H9 (cell line): ENCODE data around the gene MCAT. TPM values are rescaled to one million over a fixed set of nuclear protein-coding genes. Genes with fewer than 3 reads are reported as not detected.

ENCODE experiments used
- DNase-seq: peaks from one replicate; pipeline ENCODE4 v3.0.0-alpha.2; 2017
- H2AFZ ChIP-seq: one replicate; pipeline ENCODE4 v1.6.1; 2013; ENCODE audit warnings: mild to moderate bottlenecking, low read length, control low read depth, moderate library complexity
- H2AK5ac ChIP-seq: 2 replicates; pipeline ENCODE4 v1.6.1; 2013; ENCODE audit warnings: low read length, control low read depth, mixed read lengths; ENCODE audit not compliant: insufficient read length
- H2BK120ac ChIP-seq: one replicate; pipeline ENCODE4 v1.6.1; 2013; ENCODE audit warnings: low read depth, mild to moderate bottlenecking, low read length, control low read depth, inconsistent platforms; ENCODE audit not compliant: poor library complexity, severe bottlenecking
- H2BK12ac ChIP-seq: 2 replicates; pipeline ENCODE4 v1.6.1; 2013; ENCODE audit warnings: low read length, control low read depth, mixed read lengths, low read depth; ENCODE audit not compliant: insufficient read length
- H2BK15ac ChIP-seq: 2 replicates; pipeline ENCODE4 v1.6.1; 2013; ENCODE audit warnings: low read depth, low read length, control low read depth
- H2BK20ac ChIP-seq: one replicate; pipeline ENCODE4 v1.6.1; 2013; ENCODE audit warnings: low read depth, mild to moderate bottlenecking, low read length, control low read depth, inconsistent platforms; ENCODE audit not compliant: poor library complexity, severe bottlenecking
- H2BK5ac ChIP-seq: 2 replicates; pipeline ENCODE4 v1.6.1; 2013; ENCODE audit warnings: low read length, control low read depth, mixed read lengths; ENCODE audit not compliant: insufficient read length
- H3K14ac ChIP-seq: 2 replicates; pipeline ENCODE4 v1.6.1; 2013; ENCODE audit warnings: low read length, control low read depth; ENCODE audit not compliant: insufficient read depth
- H3K18ac ChIP-seq: 2 replicates; pipeline ENCODE4 v1.6.1; 2013; ENCODE audit warnings: low read depth, mild to moderate bottlenecking, mixed read lengths, low read length, control low read depth; ENCODE audit not compliant: insufficient read length
- H3K23ac ChIP-seq: 2 replicates; pipeline ENCODE4 v1.6.1; 2013; ENCODE audit warnings: low read length, control low read depth, mixed read lengths, low read depth; ENCODE audit not compliant: insufficient read length
- H3K23me2 ChIP-seq: 2 replicates; pipeline ENCODE4 v1.6.1; 2013; ENCODE audit warnings: low read depth, mild to moderate bottlenecking, mixed read lengths, low read length, control low read depth; ENCODE audit not compliant: insufficient read length, poor library complexity, severe bottlenecking
- H3K27ac ChIP-seq: 2 replicates; pipeline ENCODE4 v1.5.1; 2013; ENCODE audit warnings: low read length, control low read depth, mixed read lengths, low read depth; ENCODE audit not compliant: insufficient read length
- H3K27me3 ChIP-seq: 2 replicates; pipeline ENCODE4 v1.6.1; 2013; ENCODE audit warnings: low read length, control low read depth, inconsistent platforms; ENCODE audit not compliant: insufficient read depth
- H3K4ac ChIP-seq: 2 replicates; pipeline ENCODE4 v1.6.1; 2013; ENCODE audit warnings: low read depth, mild to moderate bottlenecking, control low read depth, inconsistent platforms, low read length, moderate library complexity
- H3K4me1 ChIP-seq: 2 replicates; pipeline ENCODE4 v1.6.1; 2013; ENCODE audit warnings: low read length, control low read depth, inconsistent platforms; ENCODE audit not compliant: insufficient read depth
- H3K4me2 ChIP-seq: 2 replicates; pipeline ENCODE4 v1.6.1; 2013; ENCODE audit warnings: low read length, control low read depth, mixed read lengths; ENCODE audit not compliant: insufficient read length, insufficient read depth
- H3K56ac ChIP-seq: 2 replicates; pipeline ENCODE4 v1.6.1; 2013; ENCODE audit warnings: low read depth, mild to moderate bottlenecking, mixed read lengths, low read length, control low read depth; ENCODE audit not compliant: insufficient read length
- H3K79me1 ChIP-seq: 2 replicates; pipeline ENCODE4 v1.6.1; 2013; ENCODE audit warnings: low read depth, mild to moderate bottlenecking, moderate library complexity, low read length, control low read depth, inconsistent platforms; ENCODE audit not compliant: insufficient read depth, poor library complexity, severe bottlenecking
- H3K79me2 ChIP-seq: 2 replicates; pipeline ENCODE4 v1.6.1; 2013; ENCODE audit warnings: low read length, control low read depth, inconsistent platforms; ENCODE audit not compliant: insufficient read depth
- H3K9ac ChIP-seq: 2 replicates; pipeline ENCODE4 v1.6.1; 2013; ENCODE audit warnings: low read length, control low read depth, mixed read lengths; ENCODE audit not compliant: insufficient read length; ENCODE audit errors: extremely low read depth
- H3K9me3 ChIP-seq: one replicate; pipeline ENCODE4 v1.6.1; 2013; ENCODE audit warnings: low read depth, low read length, inconsistent platforms; ENCODE audit not compliant: control insufficient read depth
- H3T11ph ChIP-seq: one replicate; pipeline ENCODE4 v1.6.1; 2013; ENCODE audit warnings: mild to moderate bottlenecking, low read length, control low read depth, inconsistent platforms
- H4K20me1 ChIP-seq: one replicate; pipeline ENCODE4 v1.6.1; 2013; ENCODE audit not compliant: control insufficient read depth, insufficient read length, insufficient read depth
- H4K5ac ChIP-seq: 2 replicates; pipeline ENCODE4 v1.6.1; 2013; ENCODE audit warnings: low read depth, mild to moderate bottlenecking, mixed read lengths, low read length, control low read depth; ENCODE audit not compliant: insufficient read length
- H4K8ac ChIP-seq: replicated peaks from 2 replicates; pipeline ENCODE4 v1.6.1; 2013; ENCODE audit warnings: low read length, control low read depth, mixed read lengths, low read depth; ENCODE audit not compliant: insufficient read length
- H4K91ac ChIP-seq: 2 replicates; pipeline ENCODE4 v1.6.1; 2013; ENCODE audit warnings: low read depth, mild to moderate bottlenecking, moderate library complexity, mixed read lengths, low read length, control low read depth; ENCODE audit not compliant: insufficient read length
- H3K27ac Mint-ChIP-seq, 3 experiments: 2 replicates in 2 of 3; 3 replicates in 1 of 3; pipeline ENCODE4 v1.8.0; 2020 to 2021; ENCODE audit warnings: mixed read lengths in 3 of 3, mild to moderate bottlenecking in 1 of 3, moderate library complexity in 1 of 3
- H3K27me3 Mint-ChIP-seq: 2 replicates; pipeline ENCODE4 v1.8.0; 2021; ENCODE audit warnings: low read depth, mild to moderate bottlenecking, moderate library complexity, mixed read lengths
- H3K36me3 Mint-ChIP-seq, 3 experiments: 2 replicates in 2 of 3; 3 replicates in 1 of 3; pipeline ENCODE4 v1.8.0; 2020 to 2021; ENCODE audit warnings: low read depth in 3 of 3, mixed read lengths in 3 of 3; ENCODE audit not compliant: insufficient read depth in 1 of 3
- H3K4me1 Mint-ChIP-seq, 2 experiments: 2 replicates each; pipeline ENCODE4 v1.8.0; 2020; ENCODE audit warnings: mixed read lengths in 2 of 2
- H3K4me3 Mint-ChIP-seq, 2 experiments: 2 replicates in 1 of 2; 3 replicates in 1 of 2; pipeline ENCODE4 v1.8.0; 2020 to 2021; ENCODE audit warnings: mild to moderate bottlenecking in 2 of 2, mixed read lengths in 2 of 2, moderate library complexity in 1 of 2
- H3K9me3 Mint-ChIP-seq, 2 experiments: 2 replicates in 1 of 2; 3 replicates in 1 of 2; pipeline ENCODE4 v1.8.0; 2020; ENCODE audit warnings: mild to moderate bottlenecking in 2 of 2, mixed read lengths in 2 of 2, moderate library complexity in 1 of 2
- CTCF ChIP-seq: fragments of 200-600 bp; sonication (generic); conservative IDR thresholded peaks from 3 replicates; pipeline ENCODE4 v1.8.0; 2021; ENCODE audit warnings: antibody characterized with exemption, mild to moderate bottlenecking
- WGBS: extraction: QIAGEN DNeasy Blood & Tissue Kit; methylation state at CpG from one replicate; pipeline ENCODE4 v1.1.7; 2013; ENCODE audit warnings: missing lambda C conversion rate, low lambda C conversion rate, mixed read lengths; ENCODE audit not compliant: insufficient read length; ENCODE audit errors: extremely low coverage; 5-methylcytosine and 5-hydroxymethylcytosine counted together
- total RNA-seq: library from RNA; stranded (reverse); gene quantifications from 2 replicates; pipeline ENCODE4 v1.2.1, GENCODE V29; 2021

The MCAT gene
- total RNA-seq, 1 experiment from 2014 or later = 20.3 TPM

GRCh38 chr22:43180670-43181069, 37.5 kb upstream of the MCAT start:
- no peak overlapping the region for H2BK12ac ChIP-seq
- H2AFZ ChIP-seq = no peak overlapping the region
- no peak overlapping the region for H3K56ac ChIP-seq
- no peak overlapping the region for H2BK5ac ChIP-seq
- H4K5ac ChIP-seq = no peak overlapping the region
- no peak overlapping the region for H2BK15ac ChIP-seq
- no peak overlapping the region for H3K4ac ChIP-seq
- no peak overlapping the region for H2BK20ac ChIP-seq
- no peak overlapping the region for H3T11ph ChIP-seq
- peaks cover 5% of the 10 kb centered on the region for H3K79me2 ChIP-seq
- H4K91ac ChIP-seq = no peak overlapping the region
- H3K27me3 Mint-ChIP-seq = no peaks in the 10 kb centered on the region
- no peak overlapping the region for H3K27ac ChIP-seq
- H3K23me2 ChIP-seq = peaks cover under 1% of the 10 kb centered on the region
- H3K4me1 ChIP-seq = peaks cover 2% of the 10 kb centered on the region; the same call in 1 of the 2 replicates
- H3K36me3 Mint-ChIP-seq = peaks cover 34 to 63% (median 56%) of the 10 kb centered on the region in 3 experiments
- H3K79me1 ChIP-seq = no peaks in the 10 kb centered on the region
- no peak for DNase-seq
- H3K23ac ChIP-seq = no peak overlapping the region
- H3K18ac ChIP-seq = no peak overlapping the region
- H3K27ac Mint-ChIP-seq = no peak overlapping the region
- H3K9ac ChIP-seq = no peak overlapping the region
- no peaks in the 10 kb centered on the region for H4K20me1 ChIP-seq
- H2BK120ac ChIP-seq = no peak overlapping the region
- no peaks in the 10 kb centered on the region for H3K9me3 Mint-ChIP-seq
- no peak overlapping the region for H4K8ac ChIP-seq
- H3K14ac ChIP-seq = no peak overlapping the region
- H3K4me1 Mint-ChIP-seq = peaks cover 13 to 16% of the 10 kb centered on the region in 2 experiments
- no peaks in the 10 kb centered on the region for H3K27me3 ChIP-seq
- H2AK5ac ChIP-seq = no peak overlapping the region
- TF ChIP-seq CTCF = no peak
- H3K4me3 Mint-ChIP-seq = no peak overlapping the region
- H3K9me3 ChIP-seq = no peaks in the 10 kb centered on the region
- WGBS = no CpG with 5 or more reads among the region's 15 CpGs
- no peak overlapping the region for H3K4me2 ChIP-seq
